DND-41 (cell line): ENCODE data around the gene TMCC1.

Source experiments
- ATAC-seq: fragments of 200-7000 bp; cut with Tn5 transposase; 3 replicates; pipeline ENCODE4 v1.9.1; 2021; ENCODE audit warnings: low read depth; ENCODE audit not compliant: insufficient read depth
- DNase-seq: peaks from one replicate; pipeline ENCODE4 v3.0.0-alpha.2; 2020
- H2AFZ ChIP-seq: 2 replicates; pipeline ENCODE4 v1.6.0; 2012; ENCODE audit warnings: low read depth, low read length
- H3K27ac ChIP-seq: 2 replicates; pipeline ENCODE4 v1.5.1; 2012; ENCODE audit warnings: low read length, inconsistent platforms
- H3K27me3 ChIP-seq: fragments of 200-600 bp; sonication (generic); 2 replicates; pipeline ENCODE4 v1.6.0; 2012; ENCODE audit warnings: low read length, mild to moderate bottlenecking, inconsistent platforms; ENCODE audit not compliant: insufficient read depth, poor library complexity
- H3K36me3 ChIP-seq: 2 replicates; pipeline ENCODE4 v1.5.1; 2012; ENCODE audit warnings: low read length, inconsistent platforms; ENCODE audit not compliant: insufficient read depth
- H3K4me1 ChIP-seq: 2 replicates; pipeline ENCODE4 v1.5.1; 2012; ENCODE audit warnings: mild to moderate bottlenecking, low read length; ENCODE audit not compliant: insufficient read depth
- H3K4me2 ChIP-seq: 2 replicates; pipeline ENCODE4 v1.6.0; 2012; ENCODE audit warnings: mild to moderate bottlenecking, moderate library complexity, low read length, inconsistent platforms; ENCODE audit not compliant: insufficient read depth
- H3K4me3 ChIP-seq, 2 experiments: fragments of 200-600 bp in 1 of 2; shearing (Covaris generic) in 1 of 2; 2 replicates each; pipeline ENCODE4 v1.5.1; 2012 to 2016; ENCODE audit warnings: inconsistent platforms in 2 of 2, low read length in 2 of 2, mild to moderate bottlenecking in 2 of 2, low read depth in 1 of 2, moderate library complexity in 1 of 2
- H3K79me2 ChIP-seq: 2 replicates; pipeline ENCODE4 v1.6.0; 2012; ENCODE audit warnings: low read length, inconsistent platforms; ENCODE audit not compliant: insufficient read depth
- H3K9ac ChIP-seq: 2 replicates; pipeline ENCODE4 v1.6.0; 2012; ENCODE audit warnings: low read depth, mild to moderate bottlenecking, inconsistent platforms, low read length, moderate library complexity
- H3K9me3 ChIP-seq: 2 replicates; pipeline ENCODE4 v1.5.1; 2012; ENCODE audit warnings: low read length, moderate library complexity, mild to moderate bottlenecking, inconsistent platforms; ENCODE audit not compliant: insufficient read depth, severe bottlenecking
- H4K20me1 ChIP-seq: 2 replicates; pipeline ENCODE4 v1.6.0; 2012; ENCODE audit warnings: low read length; ENCODE audit not compliant: insufficient read depth
- EZH2 ChIP-seq: IDR thresholded peaks from 3 replicates; pipeline ENCODE4 v1.6.1; 2012; ENCODE audit warnings: borderline replicate concordance, low read depth, mild to moderate bottlenecking, moderate library complexity, low read length, inconsistent platforms; ENCODE audit not compliant: severe bottlenecking
- TF ChIP-seq, protein P1 (sequence below): IDR thresholded peaks from 2 replicates; pipeline ENCODE4 v1.5.1; 2012; ENCODE audit warnings: borderline replicate concordance, low read length, moderate library complexity, mild to moderate bottlenecking; ENCODE audit not compliant: poor library complexity, severe bottlenecking; ENCODE audit errors: extremely low read depth

TMCC1 gene

DNA sequence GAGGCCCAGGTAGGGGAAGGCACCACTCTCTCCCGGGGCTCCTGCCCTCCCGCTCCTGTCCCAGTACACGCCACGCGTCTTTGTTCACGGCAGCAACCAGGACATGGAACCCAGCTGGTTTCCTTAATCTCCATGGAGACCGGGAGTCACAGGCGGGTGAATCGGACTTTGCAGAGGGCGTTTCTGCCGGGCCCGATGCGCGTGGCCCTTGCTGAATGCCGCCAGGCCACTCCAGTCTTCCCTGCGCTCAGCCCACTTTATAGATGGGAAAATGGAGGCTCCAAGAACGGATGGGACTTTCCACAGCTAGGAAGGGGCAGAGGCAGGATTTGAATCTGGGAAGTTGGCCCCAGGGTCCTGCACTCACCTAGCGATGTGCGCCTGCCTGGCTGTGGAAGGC is 294.4 kb downstream of the TMCC1 start:
- no peaks in the 10 kb centered on the region for H3K9me3 ChIP-seq
- ATAC-seq (no peak), DNase-seq (no peak)
- H3K9ac ChIP-seq: peak overlapping the region; percentile 92; the same call in 1 of the 2 replicates
- H3K4me3 ChIP-seq: 0 out of 4 replicates have a peak overlapping the region, but pooled peaks of 1 of the 2 experiments have one; percentile 12
- peak overlapping the region; percentile 100 for H3K4me2 ChIP-seq
- peaks cover 93% of the 10 kb centered on the region for H4K20me1 ChIP-seq
- H3K27me3 ChIP-seq: no peaks in the 10 kb centered on the region
- H2AFZ ChIP-seq: no peak overlapping the region
- peak overlapping the region; percentile 96 for H3K27ac ChIP-seq
- peaks cover 100% of the 10 kb centered on the region for H3K4me1 ChIP-seq
- H3K79me2 ChIP-seq: peaks cover 94% of the 10 kb centered on the region
- TF ChIP-seq EZH2: no peak
- TF ChIP-seq, protein P1, sequence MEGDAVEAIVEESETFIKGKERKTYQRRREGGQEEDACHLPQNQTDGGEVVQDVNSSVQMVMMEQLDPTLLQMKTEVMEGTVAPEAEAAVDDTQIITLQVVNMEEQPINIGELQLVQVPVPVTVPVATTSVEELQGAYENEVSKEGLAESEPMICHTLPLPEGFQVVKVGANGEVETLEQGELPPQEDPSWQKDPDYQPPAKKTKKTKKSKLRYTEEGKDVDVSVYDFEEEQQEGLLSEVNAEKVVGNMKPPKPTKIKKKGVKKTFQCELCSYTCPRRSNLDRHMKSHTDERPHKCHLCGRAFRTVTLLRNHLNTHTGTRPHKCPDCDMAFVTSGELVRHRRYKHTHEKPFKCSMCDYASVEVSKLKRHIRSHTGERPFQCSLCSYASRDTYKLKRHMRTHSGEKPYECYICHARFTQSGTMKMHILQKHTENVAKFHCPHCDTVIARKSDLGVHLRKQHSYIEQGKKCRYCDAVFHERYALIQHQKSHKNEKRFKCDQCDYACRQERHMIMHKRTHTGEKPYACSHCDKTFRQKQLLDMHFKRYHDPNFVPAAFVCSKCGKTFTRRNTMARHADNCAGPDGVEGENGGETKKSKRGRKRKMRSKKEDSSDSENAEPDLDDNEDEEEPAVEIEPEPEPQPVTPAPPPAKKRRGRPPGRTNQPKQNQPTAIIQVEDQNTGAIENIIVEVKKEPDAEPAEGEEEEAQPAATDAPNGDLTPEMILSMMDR: no peak
- H3K36me3 ChIP-seq: peaks cover 86% of the 10 kb centered on the region

DNA sequence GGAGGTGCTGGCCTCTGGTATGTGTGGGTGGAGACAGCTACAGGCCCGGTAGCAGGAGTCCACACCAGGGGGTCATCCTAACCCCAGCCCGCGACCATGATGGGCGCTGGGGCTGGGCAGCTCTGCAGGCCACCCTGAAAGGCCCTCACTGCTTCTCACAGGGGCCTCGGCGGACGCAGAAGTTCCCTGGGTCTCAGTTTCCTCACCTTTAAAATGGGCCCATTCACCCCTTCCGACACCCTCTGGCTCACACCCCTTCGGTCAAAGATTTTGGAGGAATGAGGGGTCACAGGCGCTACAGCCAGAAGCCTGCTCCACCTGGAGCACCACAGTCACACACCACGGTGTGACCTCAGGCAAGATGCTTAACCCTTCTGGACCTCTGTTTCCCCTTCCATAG is 295.0 kb downstream of the TMCC1 start:
- peaks cover 100% of the 10 kb centered on the region for H3K4me1 ChIP-seq
- H3K27ac ChIP-seq: peak overlapping the region; percentile 96
- H3K27me3 ChIP-seq: no peaks in the 10 kb centered on the region
- H3K9ac ChIP-seq: peak overlapping the region; percentile 13; the same call in 1 of the 2 replicates
- no peaks in the 10 kb centered on the region for H3K9me3 ChIP-seq
- DNase-seq (no peak), ATAC-seq (no peak)
- peak overlapping the region; percentile 100 for H3K4me2 ChIP-seq
- no peak overlapping the region for H2AFZ ChIP-seq
- H3K79me2 ChIP-seq: peaks cover 88% of the 10 kb centered on the region
- peaks cover 87% of the 10 kb centered on the region for H4K20me1 ChIP-seq
- TF ChIP-seq, protein P1: no peak
- no peak for TF ChIP-seq EZH2
- peaks cover 80% of the 10 kb centered on the region for H3K36me3 ChIP-seq
- H3K4me3 ChIP-seq: 0 out of 4 replicates have a peak overlapping the region, but pooled peaks of 1 of the 2 experiments have one; percentile 11

DNA sequence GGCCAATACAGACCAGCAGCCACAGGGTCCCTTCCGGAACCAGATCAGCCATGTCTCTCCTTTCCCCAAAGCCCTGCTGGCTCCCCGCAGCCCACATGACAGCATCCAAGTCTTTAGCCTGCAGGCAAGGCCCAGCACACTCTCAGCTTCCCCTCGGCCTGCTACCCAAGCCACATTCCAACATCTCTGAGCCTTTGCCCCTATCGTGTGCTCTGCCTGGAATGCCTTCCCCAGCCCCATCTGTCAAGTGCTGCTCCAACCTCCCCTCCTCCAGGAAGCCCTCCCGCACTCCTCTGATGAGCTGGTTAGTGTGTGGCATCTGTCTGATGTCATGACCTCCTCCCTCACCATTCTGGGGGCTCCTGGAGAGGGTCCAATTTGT is 295.5 kb downstream of the TMCC1 start:
- Histone ChIP-seq H2AFZ (no peak overlapping the region), H4K20me1 (peaks cover 82% of the 10 kb centered on the region), H3K4me3 (0 out of 4 replicates have a peak overlapping the region, but pooled peaks of 1 of the 2 experiments have one; percentile 11), H3K4me2 (peak overlapping the region; percentile 100), H3K36me3 (peaks cover 75% of the 10 kb centered on the region), H3K27ac (peak overlapping the region; percentile 96), H3K4me1 (peaks cover 100% of the 10 kb centered on the region), H3K9me3 (no peaks in the 10 kb centered on the region), H3K27me3 (no peaks in the 10 kb centered on the region), H3K79me2 (peaks cover 85% of the 10 kb centered on the region), H3K9ac (peak overlapping the region; percentile 13; the same call in 1 of the 2 replicates)
- DNase-seq (peak; percentile 45), ATAC-seq (no peak)
- no peak for TF ChIP-seq EZH2
- TF ChIP-seq, protein P1: no peak
